GM19240 (cell line): ENCODE data around the gene JAG2.

Experiments used
- DNase-seq: peaks from one replicate; pipeline ENCODE4 v3.0.0; 2011; ENCODE audit warnings: low spot score; ENCODE audit not compliant: insufficient read length

The JAG2 gene

GRCh38 chr14:105203701-105204100, 35.1 kb upstream of the JAG2 start:
- DNase-seq: no peak

GRCh38 chr14:105203057-105203531, 34.5 kb upstream of the JAG2 start:
- peak; percentile 83 for DNase-seq

GRCh38 chr14:105201925-105202513, 33.4 kb upstream of the JAG2 start:
- no peak for DNase-seq

- DNase-seq: no peak
These were observed 32.8 kb upstream of the JAG2 start for GRCh38 chr14:105201156-105201924.

- DNase-seq: no peak
These were observed 32.1 kb upstream of the JAG2 start for GRCh38 chr14:105200641-105201040.

- DNase-seq: no peak
These were observed 31.5 kb upstream of the JAG2 start for GRCh38 chr14:105200074-105200473.

GRCh38 chr14:105199093-105199492, 30.5 kb upstream of the JAG2 start:
- DNase-seq: no peak

- no peak for DNase-seq
These were observed 30.0 kb upstream of the JAG2 start for GRCh38 chr14:105198588-105198987.

- DNase-seq: no peak
These were observed 28.6 kb upstream of the JAG2 start for GRCh38 chr14:105197211-105197641.

GRCh38 chr14:105196265-105196960, 27.8 kb upstream of the JAG2 start:
- DNase-seq: no peak

GRCh38 chr14:105195522-105196264, 27.1 kb upstream of the JAG2 start:
- no peak for DNase-seq

- DNase-seq: no peak
These were observed 26.5 kb upstream of the JAG2 start for GRCh38 chr14:105195051-105195450.

GRCh38 chr14:105193916-105194782, 25.6 kb upstream of the JAG2 start:
- DNase-seq: no peak

- DNase-seq: no peak
These were observed 24.5 kb upstream of the JAG2 start for GRCh38 chr14:105192866-105193731.

- DNase-seq: no peak
These were observed 19.5 kb upstream of the JAG2 start for GRCh38 chr14:105187935-105188524.

- no peak for DNase-seq
These were observed 18.5 kb upstream of the JAG2 start for GRCh38 chr14:105187116-105187515.

- DNase-seq: no peak
These were observed 17.4 kb upstream of the JAG2 start for GRCh38 chr14:105185973-105186372.

- no peak for DNase-seq
These were observed 16.4 kb upstream of the JAG2 start for GRCh38 chr14:105185001-105185400.

- no peak for DNase-seq
These were observed 15.9 kb upstream of the JAG2 start for GRCh38 chr14:105184461-105184860.
